ENCODE results near the gene NUDT16L1. TPM values are rescaled to one million over a fixed set of nuclear protein-coding genes. Genes with fewer than 3 reads are reported as not detected.

Gene NUDT16L1
- total RNA-seq, 1 experiment from 2014 or later = 22.3 TPM

GRCh38 chr16:4683255-4684057 lies 9.9 kb upstream of the NUDT16L1 start:
- Histone ChIP-seq H3K27me3 (no peaks in the 10 kb centered on the region), H3K4me1 (no peaks in the 10 kb centered on the region), H3K36me3 (no peaks in the 10 kb centered on the region), H3K4me3 (no peak overlapping the region), H3K27ac (no peak overlapping the region), H3K9me3 (replicated peaks) (no peaks in the 10 kb centered on the region)
- DNase-seq = no peak

GRCh38 chr16:4684058-4684715 lies 9.2 kb upstream of the NUDT16L1 start:
- H3K4me1 ChIP-seq = no peaks in the 10 kb centered on the region
- no peaks in the 10 kb centered on the region for H3K27me3 ChIP-seq
- no peaks in the 10 kb centered on the region for H3K9me3 ChIP-seq (replicated peaks)
- H3K27ac ChIP-seq = no peak overlapping the region
- no peak for DNase-seq
- no peaks in the 10 kb centered on the region for H3K36me3 ChIP-seq
- no peak overlapping the region for H3K4me3 ChIP-seq

- no peak for DNase-seq
- Histone ChIP-seq H3K4me1 (no peaks in the 10 kb centered on the region), H3K9me3 (replicated peaks) (no peaks in the 10 kb centered on the region), H3K27me3 (no peaks in the 10 kb centered on the region), H3K36me3 (no peaks in the 10 kb centered on the region), H3K27ac (no peak overlapping the region), H3K4me3 (no peak overlapping the region)
These were observed 8.6 kb upstream of the NUDT16L1 start for GRCh38 chr16:4684763-4685162.

GRCh38 chr16:4685292-4685691 lies 8.1 kb upstream of the NUDT16L1 start:
- H3K27me3 ChIP-seq = no peaks in the 10 kb centered on the region
- H3K4me3 ChIP-seq = no peak overlapping the region
- H3K9me3 ChIP-seq (replicated peaks) = no peaks in the 10 kb centered on the region
- H3K27ac ChIP-seq = no peak overlapping the region
- no peaks in the 10 kb centered on the region for H3K4me1 ChIP-seq
- DNase-seq = no peak
- H3K36me3 ChIP-seq = no peaks in the 10 kb centered on the region

GRCh38 chr16:4685776-4686496 lies 7.4 kb upstream of the NUDT16L1 start:
- no peaks in the 10 kb centered on the region for H3K4me1 ChIP-seq
- no peaks in the 10 kb centered on the region for H3K9me3 ChIP-seq (replicated peaks)
- H3K27me3 ChIP-seq = no peaks in the 10 kb centered on the region
- H3K36me3 ChIP-seq = no peaks in the 10 kb centered on the region
- no peak overlapping the region for H3K4me3 ChIP-seq
- no peak for DNase-seq
- no peak overlapping the region for H3K27ac ChIP-seq

- H3K4me3 ChIP-seq = no peak overlapping the region
- H3K4me1 ChIP-seq = no peaks in the 10 kb centered on the region
- DNase-seq = no peak
- no peaks in the 10 kb centered on the region for H3K9me3 ChIP-seq (replicated peaks)
- H3K36me3 ChIP-seq = no peaks in the 10 kb centered on the region
- H3K27ac ChIP-seq = no peak overlapping the region
- no peaks in the 10 kb centered on the region for H3K27me3 ChIP-seq
These were observed 6.7 kb upstream of the NUDT16L1 start for GRCh38 chr16:4686497-4687210.

GRCh38 chr16:4687416-4687815 lies 5.9 kb upstream of the NUDT16L1 start:
- Histone ChIP-seq H3K27me3 (no peaks in the 10 kb centered on the region), H3K36me3 (no peaks in the 10 kb centered on the region), H3K4me3 (no peak overlapping the region), H3K4me1 (no peaks in the 10 kb centered on the region), H3K9me3 (replicated peaks) (no peaks in the 10 kb centered on the region), H3K27ac (no peak overlapping the region)
- no peak for DNase-seq

GRCh38 chr16:4687946-4688673 lies 5.3 kb upstream of the NUDT16L1 start:
- no peaks in the 10 kb centered on the region for H3K36me3 ChIP-seq
- H3K4me1 ChIP-seq = no peaks in the 10 kb centered on the region
- H3K27me3 ChIP-seq = no peaks in the 10 kb centered on the region
- H3K27ac ChIP-seq = no peak overlapping the region
- DNase-seq = no peak
- H3K4me3 ChIP-seq = no peak overlapping the region
- no peaks in the 10 kb centered on the region for H3K9me3 ChIP-seq (replicated peaks)

GRCh38 chr16:4688674-4689045 lies 4.7 kb upstream of the NUDT16L1 start:
- H3K9me3 ChIP-seq (replicated peaks) = no peaks in the 10 kb centered on the region
- H3K4me1 ChIP-seq = no peaks in the 10 kb centered on the region
- no peak overlapping the region for H3K4me3 ChIP-seq
- H3K27me3 ChIP-seq = no peaks in the 10 kb centered on the region
- H3K36me3 ChIP-seq = no peaks in the 10 kb centered on the region
- DNase-seq = no peak
- no peak overlapping the region for H3K27ac ChIP-seq

GRCh38 chr16:4689091-4689671 lies 4.2 kb upstream of the NUDT16L1 start:
- Histone ChIP-seq H3K9me3 (replicated peaks) (no peaks in the 10 kb centered on the region), H3K27ac (no peak overlapping the region), H3K4me3 (no peak overlapping the region), H3K4me1 (no peaks in the 10 kb centered on the region), H3K36me3 (no peaks in the 10 kb centered on the region), H3K27me3 (no peaks in the 10 kb centered on the region)
- DNase-seq = no peak

GRCh38 chr16:4689864-4690704 lies 3.3 kb upstream of the NUDT16L1 start:
- H3K4me3 ChIP-seq = no peak overlapping the region
- no peaks in the 10 kb centered on the region for H3K27me3 ChIP-seq
- H3K4me1 ChIP-seq = no peaks in the 10 kb centered on the region
- H3K27ac ChIP-seq = no peak overlapping the region
- no peak for DNase-seq
- H3K9me3 ChIP-seq (replicated peaks) = no peaks in the 10 kb centered on the region
- H3K36me3 ChIP-seq = no peaks in the 10 kb centered on the region

- no peak for DNase-seq
These were observed 2.3 kb upstream of the NUDT16L1 start for GRCh38 chr16:4690946-4691665.

More at GRCh38 chr16:4690946-4691665, 2.3 kb upstream of the NUDT16L1 start:
- Histone ChIP-seq H3K36me3 (peaks cover 5% of the 10 kb centered on the region), H3K27ac (no peak overlapping the region), H3K4me3 (no peak overlapping the region), H3K4me1 (no peaks in the 10 kb centered on the region), H3K9me3 (replicated peaks) (no peaks in the 10 kb centered on the region), H3K27me3 (no peaks in the 10 kb centered on the region)
